Breast epithelium (tissue), 3 donors: Measurements from ENCODE around the gene HEXIM1.

Experiments
- CTCF ChIP-seq, 3 donors: fragments of 450-650 bp; IDR thresholded peaks; one replicate each; pipeline ENCODE4 v1.5.1; 2016 to 2017; ENCODE audit warnings: antibody characterized with exemption in 3 of 3, mild to moderate bottlenecking in 3 of 3, moderate library complexity in 3 of 3
- POLR2A ChIP-seq: fragments of 450-650 bp; IDR thresholded peaks from one replicate; pipeline ENCODE4 v1.6.1; 2016; ENCODE audit warnings: antibody characterized with exemption, mild to moderate bottlenecking, moderate library complexity

GRCh38 chr17:45115015-45115625 lies 33.2 kb upstream of the HEXIM1 start:
- TF ChIP-seq POLR2A: no peak
- no peak for TF ChIP-seq CTCF (IDR thresholded peaks at IDR 0.05)
